ENCODE results near the gene RBM20.

Gene RBM20

GRCh38 chr10:110747609-110748464 lies 103.7 kb downstream of the RBM20 start:
- H3K4me1 ChIP-seq (ENCODE audit: control insufficient read depth, insufficient read depth, low read length) = peaks cover 6% of the 10 kb centered on the region; the same call in 1 of the 2 replicates
- no peak overlapping the region for H3K4me3 ChIP-seq (ENCODE audit: low read depth, low read length)
- no peaks in the 10 kb centered on the region for H3K27me3 ChIP-seq (ENCODE audit: control insufficient read depth, insufficient read depth, low read length)
- peaks cover 15% of the 10 kb centered on the region for H3K9me3 ChIP-seq (ENCODE audit: control insufficient read depth, insufficient read depth, low read depth, low read length)
- H3K27ac ChIP-seq (ENCODE audit: low read depth, low read length) = no peak overlapping the region
- H3K9ac ChIP-seq (ENCODE audit: low read length) = no peak overlapping the region
- no peaks in the 10 kb centered on the region for H3K36me3 ChIP-seq (ENCODE audit: control insufficient read depth, insufficient read depth, low read length)

GRCh38 chr10:110748970-110749369 lies 104.8 kb downstream of the RBM20 start:
- H3K36me3 ChIP-seq (ENCODE audit: control insufficient read depth, insufficient read depth, low read length) = no peaks in the 10 kb centered on the region
- no peaks in the 10 kb centered on the region for H3K27me3 ChIP-seq (ENCODE audit: control insufficient read depth, insufficient read depth, low read length)
- H3K9me3 ChIP-seq (ENCODE audit: control insufficient read depth, insufficient read depth, low read depth, low read length) = peaks cover 15% of the 10 kb centered on the region
- H3K4me3 ChIP-seq (ENCODE audit: low read depth, low read length) = no peak overlapping the region
- H3K4me1 ChIP-seq (ENCODE audit: control insufficient read depth, insufficient read depth, low read length) = peaks cover 6% of the 10 kb centered on the region; the same call in 1 of the 2 replicates
- H3K9ac ChIP-seq (ENCODE audit: low read length) = no peak overlapping the region
- no peak overlapping the region for H3K27ac ChIP-seq (ENCODE audit: low read depth, low read length)

GRCh38 chr10:110750931-110751330 lies 106.8 kb downstream of the RBM20 start:
- H3K27me3 ChIP-seq (ENCODE audit: control insufficient read depth, insufficient read depth, low read length) = no peaks in the 10 kb centered on the region
- peaks cover 15% of the 10 kb centered on the region for H3K9me3 ChIP-seq (ENCODE audit: control insufficient read depth, insufficient read depth, low read depth, low read length)
- no peak overlapping the region for H3K27ac ChIP-seq (ENCODE audit: low read depth, low read length)
- H3K4me3 ChIP-seq (ENCODE audit: low read depth, low read length) = no peak overlapping the region
- H3K36me3 ChIP-seq (ENCODE audit: control insufficient read depth, insufficient read depth, low read length) = no peaks in the 10 kb centered on the region
- no peaks in the 10 kb centered on the region; the same call in 1 of the 2 replicates for H3K4me1 ChIP-seq (ENCODE audit: control insufficient read depth, insufficient read depth, low read length)
- no peak overlapping the region for H3K9ac ChIP-seq (ENCODE audit: low read length)

GRCh38 chr10:110751850-110752249 lies 107.7 kb downstream of the RBM20 start:
- Histone ChIP-seq H3K9me3 (ENCODE audit: control insufficient read depth, insufficient read depth, low read depth, low read length) (peaks cover 15% of the 10 kb centered on the region), H3K9ac (ENCODE audit: low read length) (no peak overlapping the region), H3K4me1 (ENCODE audit: control insufficient read depth, insufficient read depth, low read length) (no peaks in the 10 kb centered on the region), H3K36me3 (ENCODE audit: control insufficient read depth, insufficient read depth, low read length) (no peaks in the 10 kb centered on the region), H3K4me3 (ENCODE audit: low read depth, low read length) (no peak overlapping the region), H3K27ac (ENCODE audit: low read depth, low read length) (no peak overlapping the region), H3K27me3 (ENCODE audit: control insufficient read depth, insufficient read depth, low read length) (no peaks in the 10 kb centered on the region)

- Histone ChIP-seq H3K4me3 (ENCODE audit: low read depth, low read length) (no peak overlapping the region), H3K27ac (ENCODE audit: low read depth, low read length) (no peak overlapping the region), H3K9ac (ENCODE audit: low read length) (no peak overlapping the region), H3K4me1 (ENCODE audit: control insufficient read depth, insufficient read depth, low read length) (no peaks in the 10 kb centered on the region), H3K9me3 (ENCODE audit: control insufficient read depth, insufficient read depth, low read depth, low read length) (peaks cover 13% of the 10 kb centered on the region), H3K27me3 (ENCODE audit: control insufficient read depth, insufficient read depth, low read length) (no peaks in the 10 kb centered on the region), H3K36me3 (ENCODE audit: control insufficient read depth, insufficient read depth, low read length) (no peaks in the 10 kb centered on the region)
These were observed 109.3 kb downstream of the RBM20 start for GRCh38 chr10:110753462-110753861.

GRCh38 chr10:110754375-110755105 lies 110.4 kb downstream of the RBM20 start:
- no peak overlapping the region for H3K27ac ChIP-seq (ENCODE audit: low read depth, low read length)

GRCh38 chr10:110755781-110756180 lies 111.6 kb downstream of the RBM20 start:
- H3K9ac ChIP-seq (ENCODE audit: low read length) = no peak overlapping the region
- no peaks in the 10 kb centered on the region for H3K9me3 ChIP-seq (ENCODE audit: control insufficient read depth, insufficient read depth, low read depth, low read length)
- H3K27me3 ChIP-seq (ENCODE audit: control insufficient read depth, insufficient read depth, low read length) = no peaks in the 10 kb centered on the region
- no peak overlapping the region for H3K4me3 ChIP-seq (ENCODE audit: low read depth, low read length)
- H3K4me1 ChIP-seq (ENCODE audit: control insufficient read depth, insufficient read depth, low read length) = peaks cover 5% of the 10 kb centered on the region; the same call in 1 of the 2 replicates
- H3K27ac ChIP-seq (ENCODE audit: low read depth, low read length) = no peak overlapping the region
- no peaks in the 10 kb centered on the region for H3K36me3 ChIP-seq (ENCODE audit: control insufficient read depth, insufficient read depth, low read length)

More at GRCh38 chr10:110754375-110755105, 110.4 kb downstream of the RBM20 start:
- Histone ChIP-seq H3K4me1 (ENCODE audit: control insufficient read depth, insufficient read depth, low read length) (peaks cover 5% of the 10 kb centered on the region; the same call in 1 of the 2 replicates), H3K9ac (ENCODE audit: low read length) (no peak overlapping the region), H3K9me3 (ENCODE audit: control insufficient read depth, insufficient read depth, low read depth, low read length) (0 out of 2 replicates have a peak, but pooled peaks cover 2% of the 10 kb centered on the region), H3K27me3 (ENCODE audit: control insufficient read depth, insufficient read depth, low read length) (no peaks in the 10 kb centered on the region), H3K4me3 (ENCODE audit: low read depth, low read length) (no peak overlapping the region), H3K36me3 (ENCODE audit: control insufficient read depth, insufficient read depth, low read length) (no peaks in the 10 kb centered on the region)

GRCh38 chr10:110756876-110757275 lies 112.7 kb downstream of the RBM20 start:
- Histone ChIP-seq H3K4me3 (ENCODE audit: low read depth, low read length) (no peak overlapping the region), H3K9me3 (ENCODE audit: control insufficient read depth, insufficient read depth, low read depth, low read length) (no peaks in the 10 kb centered on the region), H3K36me3 (ENCODE audit: control insufficient read depth, insufficient read depth, low read length) (no peaks in the 10 kb centered on the region), H3K9ac (ENCODE audit: low read length) (no peak overlapping the region), H3K27ac (ENCODE audit: low read depth, low read length) (no peak overlapping the region), H3K4me1 (ENCODE audit: control insufficient read depth, insufficient read depth, low read length) (peaks cover 5% of the 10 kb centered on the region; the same call in 1 of the 2 replicates), H3K27me3 (ENCODE audit: control insufficient read depth, insufficient read depth, low read length) (no peaks in the 10 kb centered on the region)

- Histone ChIP-seq H3K27ac (ENCODE audit: low read depth, low read length) (no peak overlapping the region), H3K9ac (ENCODE audit: low read length) (no peak overlapping the region), H3K27me3 (ENCODE audit: control insufficient read depth, insufficient read depth, low read length) (no peaks in the 10 kb centered on the region), H3K36me3 (ENCODE audit: control insufficient read depth, insufficient read depth, low read length) (no peaks in the 10 kb centered on the region), H3K4me1 (ENCODE audit: control insufficient read depth, insufficient read depth, low read length) (peaks cover 5% of the 10 kb centered on the region; the same call in 1 of the 2 replicates), H3K4me3 (ENCODE audit: low read depth, low read length) (no peak overlapping the region), H3K9me3 (ENCODE audit: control insufficient read depth, insufficient read depth, low read depth, low read length) (no peaks in the 10 kb centered on the region)
These were observed 113.5 kb downstream of the RBM20 start for GRCh38 chr10:110757586-110757985.

GRCh38 chr10:110758128-110758765 lies 114.1 kb downstream of the RBM20 start:
- no peaks in the 10 kb centered on the region for H3K36me3 ChIP-seq (ENCODE audit: control insufficient read depth, insufficient read depth, low read length)
- H3K27ac ChIP-seq (ENCODE audit: low read depth, low read length) = no peak overlapping the region
- H3K4me1 ChIP-seq (ENCODE audit: control insufficient read depth, insufficient read depth, low read length) = peaks cover 5% of the 10 kb centered on the region; the same call in 1 of the 2 replicates
- H3K4me3 ChIP-seq (ENCODE audit: low read depth, low read length) = no peak overlapping the region
- no peaks in the 10 kb centered on the region for H3K27me3 ChIP-seq (ENCODE audit: control insufficient read depth, insufficient read depth, low read length)
- H3K9ac ChIP-seq (ENCODE audit: low read length) = no peak overlapping the region
- H3K9me3 ChIP-seq (ENCODE audit: control insufficient read depth, insufficient read depth, low read depth, low read length) = no peaks in the 10 kb centered on the region

Measured in HUES6 (cell line).